OCI-LY7 (cell line): ENCODE measurements around the gene ARHGEF26. TPM values are rescaled to one million over a fixed set of nuclear protein-coding genes. Genes with fewer than 3 reads are reported as not detected.

Experiments used
- BruUV-seq: library from RNA; stranded (reverse); fragments of 400-500 nt; replicated peaks from 2 replicates; lab custom pipeline; 2021; lab: Mats Ljungman, UMichigan
- CTCF ChIA-PET: fragments of 300-600 bp; sonication (Branson Sonifier 250); formaldehyde crosslinking; loops from one replicate; lab custom pipeline; 2022; ENCODE audit warnings: antibody characterized with exemption; ENCODE audit not compliant: unreplicated experiment; lab: Charles Lee
- POLR2A ChIA-PET: fragments of 300-600 bp; sonication (Branson Sonifier 250); formaldehyde crosslinking; loops from one replicate; lab custom pipeline; 2022; ENCODE audit warnings: antibody characterized with exemption; lab: Charles Lee
- DNase-seq: peaks from one replicate; pipeline ENCODE4 v3.0.0-alpha.2; 2015; ENCODE audit warnings: low spot score
- H2AFZ ChIP-seq: fragments of 200-600 bp; sonication (generic), shearing (Covaris generic); 2 replicates; pipeline ENCODE4 v1.6.1; 2014; ENCODE audit warnings: mild to moderate bottlenecking, antibody characterized with exemption, low read length, moderate library complexity
- H3K27ac ChIP-seq: fragments of 200-600 bp; sonication (generic); 2 replicates; pipeline ENCODE4 v1.5.1; 2014; ENCODE audit warnings: mixed run types, low read depth, mild to moderate bottlenecking, moderate library complexity, low read length, inconsistent platforms; ENCODE audit not compliant: poor library complexity, severe bottlenecking
- H3K36me3 ChIP-seq: fragments of 200-600 bp; sonication (generic); 2 replicates; pipeline ENCODE4 v1.6.1; 2014; ENCODE audit warnings: mild to moderate bottlenecking, antibody characterized with exemption, low read length, moderate library complexity, mixed read lengths; ENCODE audit not compliant: insufficient read depth
- H3K4me1 ChIP-seq: fragments of 200-600 bp; sonication (generic); 2 replicates; pipeline ENCODE4 v1.5.1; 2014; ENCODE audit warnings: mild to moderate bottlenecking, low read length; ENCODE audit not compliant: insufficient read depth, poor library complexity, severe bottlenecking
- H3K4me2 ChIP-seq: fragments of 200-600 bp; sonication (generic); 2 replicates; pipeline ENCODE4 v1.6.1; 2014; ENCODE audit warnings: mild to moderate bottlenecking, low read length
- H3K4me3 ChIP-seq: fragments of 200-600 bp; sonication (generic); 2 replicates; pipeline ENCODE4 v1.5.1; 2014; ENCODE audit warnings: mild to moderate bottlenecking, low read depth, low read length; ENCODE audit not compliant: poor library complexity, severe bottlenecking
- H3K79me2 ChIP-seq: fragments of 200-600 bp; sonication (generic); 2 replicates; pipeline ENCODE4 v1.6.1; 2016; ENCODE audit warnings: low read depth, mild to moderate bottlenecking, low read length, moderate library complexity, mixed read lengths; ENCODE audit not compliant: insufficient read depth
- H3K9me2 ChIP-seq: fragments of 200-600 bp; sonication (generic); 2 replicates; pipeline ENCODE4 v1.6.1; 2016; ENCODE audit warnings: mild to moderate bottlenecking, low read length, mixed read lengths; ENCODE audit not compliant: insufficient read depth
- H3K9me3 ChIP-seq: fragments of 200-600 bp; sonication (generic); 2 replicates; pipeline ENCODE4 v1.6.1; 2014; ENCODE audit warnings: mild to moderate bottlenecking, mixed run types, low read length, mixed read lengths
- H4K20me1 ChIP-seq: fragments of 200-600 bp; sonication (generic); 2 replicates; pipeline ENCODE4 v1.6.1; 2014; ENCODE audit warnings: mild to moderate bottlenecking, antibody characterized with exemption, low read length, moderate library complexity, mixed read lengths; ENCODE audit not compliant: insufficient read depth
- EZH2phosphoT487 ChIP-seq: fragments of 200-600 bp; sonication (generic); IDR thresholded peaks from 2 replicates; pipeline ENCODE4 v1.6.1; 2018; ENCODE audit warnings: low read depth, borderline replicate concordance, mild to moderate bottlenecking, mixed run types, antibody characterized with exemption, low read length, moderate library complexity, mixed read lengths
- intact Hi-C: fragments of 100-400 bp; cut with micrococcal nuclease; formaldehyde crosslinking; loops from one replicate; pipeline ENCODE4 v1.10.0; 2022; ENCODE audit not compliant: unreplicated experiment
- total RNA-seq, 2 experiments: library from RNA; depleted of rRNA in 1 of 2; stranded (reverse); fragments of >200 nt in 1 of 2; shearing (Covaris generic) in 1 of 2; gene quantifications; 2 replicates each; pipeline ENCODE4 v1.2.3, GENCODE V29; 2014 to 2022
- TF ChIP-seq, protein P1 (sequence below): fragments of 200-600 bp; sonication (generic); conservative IDR thresholded peaks from 2 replicates; pipeline ENCODE4 v1.5.1; 2014; ENCODE audit warnings: mild to moderate bottlenecking, antibody characterized with exemption, low read length, moderate library complexity, mixed read lengths

The ARHGEF26 gene
- total RNA-seq, 2 experiments from 2014 or later = 0.11 to 0.35 TPM

DNA sequence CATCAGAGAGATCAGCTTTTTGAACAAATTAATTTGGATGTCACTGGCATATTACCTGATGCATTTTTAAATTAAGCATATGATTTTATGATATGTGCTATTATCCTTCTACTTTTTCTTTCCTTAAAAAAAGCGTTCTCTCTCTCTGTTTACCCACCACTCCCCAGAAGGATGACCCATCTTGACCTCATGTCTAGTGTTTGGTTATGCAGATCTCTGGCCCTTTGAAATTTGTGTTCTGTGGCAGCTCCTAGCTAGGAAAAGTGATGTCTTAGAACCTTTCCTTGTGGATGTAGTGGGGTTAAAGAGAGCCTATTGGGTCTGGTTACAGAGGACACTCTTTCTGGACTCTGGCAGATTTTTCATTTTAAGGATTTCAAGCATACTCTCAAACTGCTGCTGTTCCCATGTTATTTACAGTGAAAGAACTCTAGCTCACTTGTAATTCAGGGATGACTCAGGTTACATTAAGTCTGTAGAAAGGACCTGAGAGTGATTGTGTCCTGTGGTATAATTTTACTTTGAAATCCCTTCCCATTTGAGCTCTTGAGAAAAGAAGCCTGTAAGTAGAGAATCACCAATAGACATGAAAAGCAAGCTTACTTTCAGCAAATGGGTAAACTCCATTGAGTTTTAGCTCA lies 23.8 kb downstream of the ARHGEF26 start:
- Histone ChIP-seq H3K79me2 (no peaks in the 10 kb centered on the region), H3K4me2 (no peak overlapping the region), H3K27ac (no peak overlapping the region), H3K9me2 (no peaks in the 10 kb centered on the region), H3K36me3 (no peaks in the 10 kb centered on the region), H3K4me3 (no peak overlapping the region), H3K4me1 (no peaks in the 10 kb centered on the region), H4K20me1 (no peaks in the 10 kb centered on the region), H2AFZ (no peak overlapping the region), H3K9me3 (no peaks in the 10 kb centered on the region)
- no peak for TF ChIP-seq EZH2phosphoT487
- TF ChIP-seq, protein P1, sequence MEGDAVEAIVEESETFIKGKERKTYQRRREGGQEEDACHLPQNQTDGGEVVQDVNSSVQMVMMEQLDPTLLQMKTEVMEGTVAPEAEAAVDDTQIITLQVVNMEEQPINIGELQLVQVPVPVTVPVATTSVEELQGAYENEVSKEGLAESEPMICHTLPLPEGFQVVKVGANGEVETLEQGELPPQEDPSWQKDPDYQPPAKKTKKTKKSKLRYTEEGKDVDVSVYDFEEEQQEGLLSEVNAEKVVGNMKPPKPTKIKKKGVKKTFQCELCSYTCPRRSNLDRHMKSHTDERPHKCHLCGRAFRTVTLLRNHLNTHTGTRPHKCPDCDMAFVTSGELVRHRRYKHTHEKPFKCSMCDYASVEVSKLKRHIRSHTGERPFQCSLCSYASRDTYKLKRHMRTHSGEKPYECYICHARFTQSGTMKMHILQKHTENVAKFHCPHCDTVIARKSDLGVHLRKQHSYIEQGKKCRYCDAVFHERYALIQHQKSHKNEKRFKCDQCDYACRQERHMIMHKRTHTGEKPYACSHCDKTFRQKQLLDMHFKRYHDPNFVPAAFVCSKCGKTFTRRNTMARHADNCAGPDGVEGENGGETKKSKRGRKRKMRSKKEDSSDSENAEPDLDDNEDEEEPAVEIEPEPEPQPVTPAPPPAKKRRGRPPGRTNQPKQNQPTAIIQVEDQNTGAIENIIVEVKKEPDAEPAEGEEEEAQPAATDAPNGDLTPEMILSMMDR = no peak
- intact Hi-C loops = no loop called here
- BruUV-seq = no TSS peak
- CTCF ChIA-PET = no interaction called here
- POLR2A ChIA-PET = interaction anchor here (1.1 to 2.4 kb wide), 2 partner anchors 17 to 25 kb away, joined by 3 to 9 read pairs; no protein-coding TSS in a partner anchor
- DNase-seq = no peak

DNA sequence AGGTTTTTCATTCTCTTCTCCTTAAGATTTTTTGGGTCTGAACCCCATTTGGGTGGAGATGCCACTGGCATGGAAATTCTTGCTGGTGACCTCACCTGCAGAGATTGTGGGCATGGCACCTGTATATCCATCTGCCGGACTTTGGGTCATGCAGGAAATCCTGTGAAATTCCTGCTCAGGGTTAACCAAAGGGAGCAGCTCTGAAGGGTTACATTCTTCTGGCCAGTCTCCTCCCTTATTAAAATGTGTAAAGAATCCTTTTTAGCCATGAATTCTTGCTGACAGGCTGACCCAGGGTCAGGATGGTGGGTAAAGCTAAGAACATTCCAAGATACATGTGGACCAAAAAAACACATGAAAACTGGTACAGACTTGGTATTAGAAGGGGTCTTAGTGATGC lies 27.4 kb downstream of the ARHGEF26 start:
- ChIA-PET POLR2A (no interaction called here), CTCF (no interaction called here)
- no TSS peak for BruUV-seq
- Histone ChIP-seq H3K79me2 (no peaks in the 10 kb centered on the region), H2AFZ (no peak overlapping the region), H3K9me2 (no peaks in the 10 kb centered on the region), H3K36me3 (no peaks in the 10 kb centered on the region), H3K4me2 (no peak overlapping the region), H4K20me1 (no peaks in the 10 kb centered on the region), H3K27ac (no peak overlapping the region), H3K9me3 (no peaks in the 10 kb centered on the region), H3K4me1 (no peaks in the 10 kb centered on the region), H3K4me3 (no peak overlapping the region)
- no peak for DNase-seq
- intact Hi-C loops = no loop called here
- no peak for TF ChIP-seq EZH2phosphoT487
- TF ChIP-seq, protein P1 = no peak

DNA sequence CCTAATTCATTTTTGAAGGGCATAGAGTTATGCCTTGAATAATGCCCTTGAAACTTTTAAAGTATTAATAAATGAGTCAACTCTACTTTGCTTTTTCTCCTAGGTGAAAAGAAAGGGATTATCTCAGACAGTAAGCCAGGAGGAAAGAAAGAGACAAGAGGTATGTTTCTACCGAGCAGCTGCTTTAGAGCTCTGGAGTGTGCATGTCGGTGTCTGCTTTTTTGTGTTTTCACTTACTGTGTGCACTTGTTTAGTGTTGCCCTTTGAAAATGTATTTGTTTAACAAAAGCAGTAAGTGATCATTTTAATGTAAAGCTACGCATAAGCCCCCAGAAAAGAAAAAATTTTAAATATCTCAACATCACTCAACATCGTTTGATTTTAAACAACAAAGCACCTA lies 28.1 kb downstream of the ARHGEF26 start:
- no peaks in the 10 kb centered on the region for H3K9me3 ChIP-seq
- POLR2A ChIA-PET = no interaction called here
- CTCF ChIA-PET = no interaction called here
- intact Hi-C loops = no loop called here
- TF ChIP-seq, protein P1 = no peak
- TF ChIP-seq EZH2phosphoT487 = no peak
- H2AFZ ChIP-seq = no peak overlapping the region
- no peak overlapping the region for H3K27ac ChIP-seq
- H3K9me2 ChIP-seq = no peaks in the 10 kb centered on the region
- H4K20me1 ChIP-seq = no peaks in the 10 kb centered on the region
- H3K4me1 ChIP-seq = no peaks in the 10 kb centered on the region
- no peak overlapping the region for H3K4me3 ChIP-seq
- no peaks in the 10 kb centered on the region for H3K36me3 ChIP-seq
- no peaks in the 10 kb centered on the region for H3K79me2 ChIP-seq
- no peak for DNase-seq
- no peak overlapping the region for H3K4me2 ChIP-seq
- no TSS peak for BruUV-seq
